Measurements from ENCODE around the gene ZNF638.

The ZNF638 gene

GRCh38 chr2:71474744-71475397 is 143.3 kb downstream of the ZNF638 start:
- DNase-seq = no peak

DNA sequence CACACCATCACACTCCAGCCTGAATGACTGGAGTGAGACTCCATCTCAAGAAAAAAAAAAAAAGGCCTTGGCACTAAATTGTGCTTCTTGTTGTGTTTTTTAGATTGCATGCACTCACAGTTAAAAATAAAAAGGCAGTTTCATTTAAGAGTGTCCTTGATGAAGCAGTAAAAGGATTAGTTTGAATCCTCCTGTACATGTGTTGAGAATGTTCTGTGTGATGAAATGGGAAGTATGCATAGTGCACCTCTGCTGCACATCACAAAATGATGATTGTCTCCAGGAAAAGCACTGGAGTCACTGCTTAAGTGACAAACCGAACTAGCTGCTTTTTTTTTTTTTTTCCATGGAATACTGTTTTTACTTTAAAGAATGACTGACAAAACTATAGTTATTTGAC is 144.9 kb downstream of the ZNF638 start:
- no peak for DNase-seq

DNA sequence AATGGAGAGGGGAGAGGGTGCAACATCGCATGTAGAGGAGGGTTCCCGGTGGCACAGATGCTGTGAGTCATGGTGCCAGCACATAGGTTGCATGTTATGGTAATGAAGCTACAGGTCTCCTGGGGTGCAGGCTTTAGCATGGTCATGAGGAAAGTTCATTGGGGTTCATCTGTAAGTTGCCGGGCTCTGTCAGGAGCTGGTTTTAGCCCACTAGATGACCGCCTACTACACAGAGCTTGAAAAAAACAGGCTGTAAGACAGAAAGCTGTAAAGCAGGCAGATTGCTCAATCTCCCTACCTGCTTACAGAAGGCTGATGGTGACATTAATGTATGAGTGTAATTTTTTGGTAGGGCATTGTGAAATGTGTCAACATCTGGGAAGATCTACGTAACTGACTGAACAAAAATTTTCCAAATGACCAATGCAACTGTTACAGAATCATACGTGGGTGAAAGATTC is 145.7 kb downstream of the ZNF638 start:
- DNase-seq = no peak

DNA sequence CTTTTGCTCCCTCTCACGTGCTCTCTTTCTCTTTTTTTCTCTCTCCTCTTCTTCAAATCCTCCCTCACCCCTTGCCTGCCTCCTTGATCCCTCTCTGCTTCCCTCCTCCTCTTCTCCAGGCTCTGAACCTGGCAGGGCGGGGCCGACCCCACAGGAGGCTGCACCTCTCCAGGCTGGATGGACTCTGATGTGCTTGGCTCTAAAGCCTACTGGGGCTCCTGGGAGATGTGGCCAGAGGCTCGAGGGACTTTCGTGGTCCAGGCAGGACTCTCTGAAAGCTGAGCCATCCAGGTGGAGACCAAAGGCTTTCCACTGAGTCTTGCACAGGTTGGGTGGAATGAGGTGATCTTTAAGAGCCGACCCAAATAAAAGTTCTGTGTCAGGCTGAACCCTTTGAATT is 147.2 kb downstream of the ZNF638 start:
- no peak for DNase-seq

GRCh38 chr2:71479261-71479660 is 147.7 kb downstream of the ZNF638 start:
- no peak for DNase-seq

- DNase-seq = no peak
Observed at GRCh38 chr2:71481111-71481510, 149.5 kb downstream of the ZNF638 start.

- DNase-seq = no peak
Observed at GRCh38 chr2:71482055-71482454, 150.5 kb downstream of the ZNF638 start.

DNA sequence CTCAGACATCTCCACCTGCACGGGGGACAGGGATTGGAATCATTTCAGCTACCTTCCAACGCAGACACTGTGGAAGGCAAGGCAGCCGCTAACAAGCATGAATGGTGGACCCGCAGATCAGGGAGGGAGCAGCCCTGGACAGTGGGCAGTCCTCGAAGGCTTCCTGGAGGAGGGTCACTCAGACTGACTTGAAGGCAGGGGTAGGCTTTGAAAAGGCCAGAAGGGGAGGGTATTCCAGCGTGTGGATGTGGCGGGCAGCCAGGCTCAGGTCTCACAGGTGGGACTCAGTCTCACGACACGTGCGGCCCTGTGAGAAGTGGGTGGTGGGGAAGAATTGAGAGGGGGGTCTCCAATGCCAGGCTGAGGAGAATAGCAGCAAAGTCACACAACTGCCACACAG is 151.7 kb downstream of the ZNF638 start:
- no peak for DNase-seq

GRCh38 chr2:71484354-71484753 is 152.8 kb downstream of the ZNF638 start:
- no peak for DNase-seq
